WTC11 (cell line): ENCODE data around the gene AKIRIN2.

Experiments used
- CTCF ChIP-seq: fragments of 200-600 bp; IDR thresholded peaks from 2 replicates; pipeline ENCODE4 v1.8.0; 2022; ENCODE audit warnings: antibody characterized with exemption
- ESRRA ChIP-seq: sonication (generic); formaldehyde crosslinking; IDR thresholded peaks from 2 replicates; pipeline ENCODE4 v1.8.1; 2022; ENCODE audit warnings: mild to moderate bottlenecking, missing genetic modification reagents, borderline replicate concordance
- FOXJ3 ChIP-seq: sonication (generic); formaldehyde crosslinking; IDR thresholded peaks from 2 replicates; pipeline ENCODE4 v1.9.0; 2021; ENCODE audit warnings: missing genetic modification reagents, mild to moderate bottlenecking, borderline replicate concordance
- USF2 ChIP-seq: sonication (generic); formaldehyde crosslinking; IDR thresholded peaks from 2 replicates; pipeline ENCODE4 v1.8.1; 2023; ENCODE audit warnings: mild to moderate bottlenecking, missing genetic modification reagents, moderate library complexity
- ZNF121 ChIP-seq: sonication (generic); formaldehyde crosslinking; IDR thresholded peaks from 2 replicates; pipeline ENCODE4 v1.8.0; 2023; ENCODE audit warnings: missing genetic modification reagents
- ZNF512 ChIP-seq: sonication (generic); formaldehyde crosslinking; IDR thresholded peaks from 2 replicates; pipeline ENCODE4 v1.8.1; 2022; ENCODE audit warnings: missing genetic modification reagents, borderline replicate concordance

- TF ChIP-seq CTCF: no peak
- TF ChIP-seq USF2: no peak
- TF ChIP-seq ESRRA (CRISPR knock-in tag): no peak
- no peak for TF ChIP-seq ZNF121 (CRISPR knock-in tag)
- TF ChIP-seq FOXJ3 (CRISPR knock-in tag): no peak
- TF ChIP-seq ZNF512 (CRISPR knock-in tag): no peak
Observed at GRCh38 chr6:87664921-87665485, 37.0 kb downstream of the AKIRIN2 start.
